CD8-positive, alpha-beta memory T cell (primary cell): ENCODE measurements around the gene IFI16. TPM values are rescaled to one million over a fixed set of nuclear protein-coding genes. Genes with fewer than 3 reads are reported as not detected.
"Not testable (repeated sequence)": the region's sequence is repeated elsewhere in the genome, so short reads cannot be mapped to it uniquely, and the experiment has no call there.

Experiments used
- CTCF ChIA-PET: fragments of 350-600 bp; sonication (Branson Sonifier 250); formaldehyde crosslinking; loops from one replicate; lab custom pipeline; 2021; ENCODE audit warnings: antibody characterized with exemption; lab: Charles Lee
- POLR2A ChIA-PET: fragments of 350-600 bp; sonication (Branson Sonifier 250); formaldehyde crosslinking; loops from one replicate; lab custom pipeline; 2021; ENCODE audit warnings: antibody characterized with exemption; lab: Charles Lee
- DNase-seq, 5 donors: peaks; one replicate each; pipeline versions ENCODE4 v3.0.0 to v3.0.0-alpha.2; 2020 to 2022; ENCODE audit warnings: mixed read lengths in 1 of 5
- H3K27ac ChIP-seq: one replicate; pipeline ENCODE4 v1.7.0; 2013; ENCODE audit warnings: low read depth, mild to moderate bottlenecking, low read length, moderate library complexity
- H3K27me3 ChIP-seq: 2 replicates; pipeline ENCODE4 v1.7.0; 2013; ENCODE audit warnings: low read length, mild to moderate bottlenecking; ENCODE audit not compliant: insufficient read depth, poor library complexity, severe bottlenecking
- H3K36me3 ChIP-seq: 2 replicates; pipeline ENCODE4 v1.7.0; 2013; ENCODE audit warnings: mild to moderate bottlenecking, low read length, moderate library complexity; ENCODE audit not compliant: insufficient read depth
- H3K4me1 ChIP-seq: 2 replicates; pipeline ENCODE4 v1.7.0; 2013; ENCODE audit warnings: mild to moderate bottlenecking, low read length, moderate library complexity; ENCODE audit not compliant: insufficient read depth
- H3K4me3 ChIP-seq: 2 replicates; pipeline ENCODE4 v1.7.0; 2013; ENCODE audit warnings: mild to moderate bottlenecking, low read length
- H3K9me3 ChIP-seq: 2 replicates; pipeline ENCODE4 v1.7.0; 2013; ENCODE audit warnings: mild to moderate bottlenecking, low read length
- H3K27ac Mint-ChIP-seq, 8 donors: one replicate each; pipeline ENCODE4 v1.8.0; 2020 to 2021; ENCODE audit warnings: mixed read lengths in 8 of 8, mild to moderate bottlenecking in 6 of 8, inconsistent platforms in 3 of 8, moderate library complexity in 3 of 8
- H3K27me3 Mint-ChIP-seq, 2 donors: one replicate each; pipeline ENCODE4 v1.8.0; 2020 to 2021; ENCODE audit warnings: mixed read lengths in 2 of 2, mild to moderate bottlenecking in 1 of 2, moderate library complexity in 1 of 2
- H3K36me3 Mint-ChIP-seq, 3 donors: one replicate each; pipeline ENCODE4 v1.8.0; 2020 to 2021; ENCODE audit warnings: mixed read lengths in 3 of 3, inconsistent platforms in 1 of 3, mild to moderate bottlenecking in 1 of 3
- H3K4me1 Mint-ChIP-seq, 3 donors: one replicate each; pipeline ENCODE4 v1.8.0; 2020 to 2021; ENCODE audit warnings: mixed read lengths in 3 of 3, inconsistent platforms in 1 of 3, mild to moderate bottlenecking in 1 of 3
- H3K4me3 Mint-ChIP-seq, 7 donors: one replicate each; pipeline ENCODE4 v1.8.0; 2020 to 2021; ENCODE audit warnings: mixed read lengths in 7 of 7, mild to moderate bottlenecking in 6 of 7, moderate library complexity in 4 of 7, inconsistent platforms in 2 of 7
- H3K9me3 Mint-ChIP-seq, 5 donors: one replicate each; pipeline ENCODE4 v1.8.0; 2020 to 2022; ENCODE audit warnings: mixed read lengths in 5 of 5, mild to moderate bottlenecking in 3 of 5, moderate library complexity in 2 of 5, inconsistent platforms in 1 of 5
- polyA plus RNA-seq: library from polyadenylated mRNA; unstranded; fragments of 300-500 nt; fragmentation: Illumina TruSeq; gene quantifications from one replicate; pipeline ENCODE4 v1.2.3, GENCODE V29; 2021
- total RNA-seq, 2 experiments: library from RNA; stranded (reverse); gene quantifications; one replicate each; pipeline ENCODE4 v1.2.3, GENCODE V29; 2021

The IFI16 gene
- total and polyA plus RNA-seq, 3 experiments from 2014 or later, result 126 to 186 (median 175) TPM

GRCh38 chr1:159098596-159098995 lies 88.9 kb downstream of the IFI16 start:
- H3K36me3 Mint-ChIP-seq, result peaks cover 0 to 1% (median 0%) of the 10 kb centered on the region in 3 donors
- no peaks in the 10 kb centered on the region for H3K27me3 ChIP-seq
- no peak overlapping the region for H3K27ac Mint-ChIP-seq
- H3K4me1 Mint-ChIP-seq, result no peaks in the 10 kb centered on the region
- no peaks in the 10 kb centered on the region for H3K9me3 ChIP-seq
- H3K4me1 ChIP-seq, result no peaks in the 10 kb centered on the region
- DNase-seq, result no peak
- H3K27ac ChIP-seq, result no peak overlapping the region
- ChIA-PET CTCF (interaction anchor here (1.0 kb wide), 1 partner anchor 10 kb away, joined by 5 read pairs; no protein-coding TSS in a partner anchor), POLR2A (no interaction called here)
- H3K9me3 Mint-ChIP-seq, result no peaks in the 10 kb centered on the region
- no peak overlapping the region for H3K4me3 Mint-ChIP-seq
- H3K27me3 Mint-ChIP-seq, result peaks cover 8 to 61% of the 10 kb centered on the region in 2 donors
- H3K4me3 ChIP-seq, result no peak overlapping the region
- no peaks in the 10 kb centered on the region for H3K36me3 ChIP-seq

- H3K4me1 Mint-ChIP-seq, result no peaks in the 10 kb centered on the region
- H3K36me3 ChIP-seq, result no peaks in the 10 kb centered on the region
- H3K9me3 Mint-ChIP-seq, result no peaks in the 10 kb centered on the region
- H3K4me1 ChIP-seq, result no peaks in the 10 kb centered on the region
- CTCF ChIA-PET, result no interaction called here
- H3K27me3 Mint-ChIP-seq, result peaks cover 8 to 75% of the 10 kb centered on the region in 2 donors
- no peak overlapping the region for H3K4me3 ChIP-seq
- H3K27me3 ChIP-seq, result peaks cover 4% of the 10 kb centered on the region
- peaks cover 0 to 1% (median 0%) of the 10 kb centered on the region in 3 donors for H3K36me3 Mint-ChIP-seq
- H3K9me3 ChIP-seq, result no peaks in the 10 kb centered on the region
- DNase-seq, result no peak
- H3K4me3 Mint-ChIP-seq, result no peak overlapping the region
- POLR2A ChIA-PET, result no interaction called here
- no peak overlapping the region for H3K27ac ChIP-seq
- no peak overlapping the region for H3K27ac Mint-ChIP-seq
Measured at GRCh38 chr1:159100589-159100988, 90.9 kb downstream of the IFI16 start.

- POLR2A ChIA-PET, CTCF ChIA-PET, H3K4me3 Mint-ChIP-seq, H3K36me3 Mint-ChIP-seq, H3K4me1 Mint-ChIP-seq, H3K4me1 ChIP-seq, DNase-seq, H3K4me3 ChIP-seq, H3K9me3 ChIP-seq, H3K27ac Mint-ChIP-seq, H3K36me3 ChIP-seq, H3K27ac ChIP-seq, H3K27me3 ChIP-seq, H3K9me3 Mint-ChIP-seq: not testable (repeated sequence)
- H3K27me3 Mint-ChIP-seq, result peaks cover 12 to 81% of the 10 kb centered on the region in 2 donors
Measured at GRCh38 chr1:159103021-159103420, 93.3 kb downstream of the IFI16 start.

Other genes with a start within 250 kb of the IFI16 start
- not detected for gene OR6N1, start 237.7 kb upstream of the IFI16 start, total RNA-seq
- not detected for gene OR6N1, start 237.7 kb upstream of the IFI16 start, polyA plus RNA-seq
- gene OR6N2, start 228.7 kb upstream of the IFI16 start, total RNA-seq, result not detected
- not detected for gene OR6N2, start 228.7 kb upstream of the IFI16 start, polyA plus RNA-seq
- under 1 TPM; 0.22 to 0.39 TPM for gene MNDA, start 178.6 kb upstream of the IFI16 start, total RNA-seq
- gene MNDA, start 178.6 kb upstream of the IFI16 start, polyA plus RNA-seq, result 0.59 TPM
- 10 to 100 TPM; 23.9 to 24.2 TPM for gene PYHIN1, start 78.4 kb upstream of the IFI16 start, total RNA-seq
- gene PYHIN1, start 78.4 kb upstream of the IFI16 start, polyA plus RNA-seq, result 110 TPM
- gene AIM2, start 66.9 kb downstream of the IFI16 start, total RNA-seq, result 10 to 100 TPM; 41.1 to 42.3 TPM
- gene AIM2, start 66.9 kb downstream of the IFI16 start, polyA plus RNA-seq, result 3.7 TPM
- gene CADM3, start 161.7 kb downstream of the IFI16 start, total RNA-seq, result not detected
- not detected for gene CADM3, start 161.7 kb downstream of the IFI16 start, polyA plus RNA-seq
- not detected for gene ACKR1, start 195.0 kb downstream of the IFI16 start, total RNA-seq
- not detected for gene ACKR1, start 195.0 kb downstream of the IFI16 start, polyA plus RNA-seq